Endothelial cell of umbilical vein (primary cell): ENCODE data around the gene TYW3. TPM values are rescaled to one million over a fixed set of nuclear protein-coding genes. Genes with fewer than 3 reads are reported as not detected.

Experiments
- BruUV-seq: library from RNA; stranded (reverse); fragments of 400-500 nt; replicated peaks from 2 replicates; lab custom pipeline; 2021; lab: Mats Ljungman, UMichigan
- CTCF ChIA-PET: fragments of 300-600, 350-600 bp; sonication (Branson Sonifier 250); formaldehyde crosslinking; loops from one replicate; lab custom pipeline; 2021; ENCODE audit warnings: antibody characterized with exemption, inconsistent platforms; lab: Charles Lee
- POLR2A ChIA-PET: fragments of 300-600, 350-600 bp; sonication (Branson Sonifier 250); formaldehyde crosslinking; loops from one replicate; lab custom pipeline; 2021; ENCODE audit warnings: antibody characterized with exemption, inconsistent platforms; lab: Charles Lee
- DNase-seq: peaks from one replicate; pipeline ENCODE4 v3.0.0-alpha.2; 2011; ENCODE audit warnings: low read depth, low spot score
- FAIRE-seq: peaks from 2 replicates; lab custom pipeline; 2011; peaks lifted over from hg19 to GRCh38; lab: Jason Lieb, UNC
- H2AFZ ChIP-seq: 2 replicates; pipeline ENCODE4 v1.6.0; 2012; ENCODE audit warnings: low read depth, low read length, control low read depth, inconsistent platforms
- H3K27ac ChIP-seq: 2 replicates; pipeline ENCODE4 v1.5.1; 2011; ENCODE audit warnings: low read depth, mild to moderate bottlenecking, control low read depth, low read length, moderate library complexity; ENCODE audit not compliant: insufficient read depth
- H3K27me3 ChIP-seq, 2 experiments: 2 replicates each; pipeline versions ENCODE4 v1.6.0 to v1.6.1; 2011; ENCODE audit warnings: low read length in 2 of 2, mixed read lengths in 1 of 2; ENCODE audit not compliant: control insufficient read depth in 2 of 2, insufficient read depth in 2 of 2
- H3K36me3 ChIP-seq, 2 experiments: 2 replicates in 1 of 2; 3 replicates in 1 of 2; pipeline ENCODE4 v1.5.1; 2011; ENCODE audit warnings: low read length in 2 of 2, mild to moderate bottlenecking in 1 of 2, moderate library complexity in 1 of 2; ENCODE audit not compliant: control insufficient read depth in 2 of 2, insufficient read depth in 2 of 2; ENCODE audit errors: extremely low read depth in 1 of 2
- H3K4me1 ChIP-seq: 3 replicates; pipeline ENCODE4 v1.5.1; 2011; ENCODE audit warnings: mild to moderate bottlenecking, low read length; ENCODE audit not compliant: control insufficient read depth, insufficient read depth; ENCODE audit errors: extremely low read depth
- H3K4me2 ChIP-seq: 2 replicates; pipeline ENCODE4 v1.6.1; 2011; ENCODE audit warnings: low read length, control low read depth, mixed read lengths; ENCODE audit not compliant: insufficient read depth
- H3K4me3 ChIP-seq, 3 experiments: fragments of 200-600 bp in 1 of 3; sonication (generic), shearing (Covaris generic) in 1 of 3; replicated peaks in 1 of 3; 2 replicates each; pipeline ENCODE4 v1.5.1; 2011 to 2016; ENCODE audit warnings: control low read depth in 3 of 3, low read length in 3 of 3, mild to moderate bottlenecking in 2 of 3, inconsistent platforms in 1 of 3, low read depth in 1 of 3, moderate library complexity in 1 of 3; ENCODE audit not compliant: insufficient read depth in 1 of 3
- H3K79me2 ChIP-seq: 2 replicates; pipeline ENCODE4 v1.6.0; 2012; ENCODE audit warnings: low read length, inconsistent platforms; ENCODE audit not compliant: control insufficient read depth, insufficient read depth
- H3K9ac ChIP-seq: replicated peaks from 2 replicates; pipeline ENCODE3; 2011; ENCODE audit warnings: low read length, control low read depth; ENCODE audit not compliant: insufficient read depth; ENCODE audit errors: extremely low read depth
- H3K9me1 ChIP-seq: replicated peaks from 3 replicates; pipeline ENCODE4 v1.6.0; 2011; ENCODE audit warnings: mild to moderate bottlenecking, low read length; ENCODE audit not compliant: control insufficient read depth, insufficient read depth; ENCODE audit errors: extremely low read depth
- H3K9me3 ChIP-seq: replicated peaks from 2 replicates; pipeline ENCODE4 v1.5.1; 2012; ENCODE audit warnings: low read length, inconsistent platforms; ENCODE audit not compliant: control insufficient read depth, insufficient read depth
- H4K20me1 ChIP-seq: replicated peaks from 2 replicates; pipeline ENCODE3; 2011; ENCODE audit warnings: mild to moderate bottlenecking, low read length; ENCODE audit not compliant: control insufficient read depth, insufficient read depth; ENCODE audit errors: extremely low read depth
- EZH2 ChIP-seq: IDR thresholded peaks from 2 replicates; pipeline ENCODE4 v1.6.1; 2012; ENCODE audit warnings: borderline replicate concordance, low read depth, mild to moderate bottlenecking, moderate library complexity, low read length, inconsistent platforms; ENCODE audit not compliant: severe bottlenecking
- FOS ChIP-seq: IDR thresholded peaks from 2 replicates; pipeline ENCODE4 v1.6.1; 2011; ENCODE audit warnings: mild to moderate bottlenecking, low read length, moderate library complexity, borderline replicate concordance; ENCODE audit not compliant: insufficient read depth
- GATA2 ChIP-seq: IDR thresholded peaks from 2 replicates; pipeline ENCODE4 v1.7.0; 2011; ENCODE audit warnings: low read depth, mild to moderate bottlenecking, moderate library complexity, mixed read lengths, low read length; ENCODE audit not compliant: insufficient read length, insufficient read depth
- JUN ChIP-seq: IDR thresholded peaks from 2 replicates; pipeline ENCODE4 v1.6.1; 2011; ENCODE audit warnings: borderline replicate concordance, low read depth; ENCODE audit not compliant: insufficient read length, insufficient read depth
- MYC ChIP-seq: IDR thresholded peaks from one replicate; pipeline ENCODE4 v1.6.1; 2011; ENCODE audit warnings: mild to moderate bottlenecking, low read depth, low read length
- POLR2A ChIP-seq: IDR thresholded peaks from 2 replicates; pipeline ENCODE4 v1.6.1; 2012; ENCODE audit warnings: low read depth, mild to moderate bottlenecking, control low read depth, low read length
- POLR2AphosphoS5 ChIP-seq: IDR thresholded peaks from 2 replicates; pipeline ENCODE4 v1.6.1; 2012; ENCODE audit warnings: low read depth, mild to moderate bottlenecking, control low read depth, low read length, moderate library complexity; ENCODE audit not compliant: insufficient read depth
- dilution Hi-C: fragments of 300-500 bp; cut with MboI; formaldehyde crosslinking; loops from one replicate; pipeline ENCODE4 v1.15.0; 2019; ENCODE audit warnings: low sequenced_read_pairs; ENCODE audit not compliant: extremely low pct_ligation_motif_present
- intact Hi-C: fragments of 100-400 bp; cut with micrococcal nuclease; formaldehyde crosslinking; loops from one replicate; pipeline ENCODE4 v1.10.0; 2022
- polyA plus RNA-seq, 4 experiments: library from polyadenylated mRNA; depleted of rRNA in 3 of 4; stranded (reverse) in 3 of 4; unstranded in 1 of 4; fragments of >200 nt; gene quantifications; 2 replicates each; pipeline versions ENCODE4 v1.2.1 to v1.2.3, GENCODE V29; 2011 to 2012; ENCODE audit warnings: missing spikeins in 1 of 4
- total RNA-seq: library from RNA; stranded (reverse); gene quantifications from 2 replicates; pipeline ENCODE4 v1.2.3, GENCODE V29; 2021
- TF ChIP-seq, protein P1 (sequence below): IDR thresholded peaks from 2 replicates; pipeline ENCODE4 v1.6.1; 2011; ENCODE audit not compliant: insufficient read depth, insufficient read length
- TF ChIP-seq, protein P2 (sequence below), 2 donors: IDR thresholded peaks; 1 replicate in 1 of 2; 2 replicates in 1 of 2; pipeline ENCODE4 v1.5.1; 2011; ENCODE audit warnings: low read length in 2 of 2, mild to moderate bottlenecking in 2 of 2, moderate library complexity in 2 of 2, control low read depth in 1 of 2, inconsistent platforms in 1 of 2, low read depth in 1 of 2; ENCODE audit not compliant: insufficient read depth in 1 of 2; ENCODE audit errors: extremely low read depth in 1 of 2

The TYW3 gene
- total and polyA plus RNA-seq, 2 donors (not counting 3 experiments of a cell fraction or from before 2014, with no cell fraction given) = 8.5 to 22.8 TPM

DNA sequence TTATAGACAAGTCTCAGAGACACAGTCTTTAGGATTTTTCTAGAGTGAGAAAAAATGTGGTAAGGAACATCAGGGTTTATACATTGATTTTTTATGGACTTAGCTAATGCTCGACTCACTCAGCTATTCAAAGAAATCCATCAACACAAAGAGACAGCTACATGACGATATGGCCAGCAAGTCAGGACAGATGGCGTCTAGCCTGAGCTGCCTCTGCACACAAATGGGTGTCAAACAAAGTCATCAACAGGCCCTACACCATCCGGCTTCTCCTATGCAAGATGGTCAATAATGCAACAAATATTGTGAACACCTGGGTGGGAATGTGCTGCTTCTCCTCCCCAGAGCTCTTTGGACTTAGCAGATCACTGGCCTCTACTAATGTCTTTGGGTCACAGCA, 46.0 kb upstream of the TYW3 start:
- H4K20me1 ChIP-seq = no peaks in the 10 kb centered on the region
- H3K9me3 ChIP-seq = no peaks in the 10 kb centered on the region
- H3K9ac ChIP-seq = no peak overlapping the region
- no peak overlapping the region for H3K4me3 ChIP-seq
- H3K27ac ChIP-seq = no peak overlapping the region
- TF ChIP-seq MYC (no peak), JUN (no peak), POLR2A (no peak), EZH2 (no peak), FOS (no peak), GATA2 (no peak), POLR2AphosphoS5 (no peak)
- TF ChIP-seq, protein P1, sequence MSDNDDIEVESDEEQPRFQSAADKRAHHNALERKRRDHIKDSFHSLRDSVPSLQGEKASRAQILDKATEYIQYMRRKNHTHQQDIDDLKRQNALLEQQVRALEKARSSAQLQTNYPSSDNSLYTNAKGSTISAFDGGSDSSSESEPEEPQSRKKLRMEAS = no peak
- TF ChIP-seq, protein P2, sequence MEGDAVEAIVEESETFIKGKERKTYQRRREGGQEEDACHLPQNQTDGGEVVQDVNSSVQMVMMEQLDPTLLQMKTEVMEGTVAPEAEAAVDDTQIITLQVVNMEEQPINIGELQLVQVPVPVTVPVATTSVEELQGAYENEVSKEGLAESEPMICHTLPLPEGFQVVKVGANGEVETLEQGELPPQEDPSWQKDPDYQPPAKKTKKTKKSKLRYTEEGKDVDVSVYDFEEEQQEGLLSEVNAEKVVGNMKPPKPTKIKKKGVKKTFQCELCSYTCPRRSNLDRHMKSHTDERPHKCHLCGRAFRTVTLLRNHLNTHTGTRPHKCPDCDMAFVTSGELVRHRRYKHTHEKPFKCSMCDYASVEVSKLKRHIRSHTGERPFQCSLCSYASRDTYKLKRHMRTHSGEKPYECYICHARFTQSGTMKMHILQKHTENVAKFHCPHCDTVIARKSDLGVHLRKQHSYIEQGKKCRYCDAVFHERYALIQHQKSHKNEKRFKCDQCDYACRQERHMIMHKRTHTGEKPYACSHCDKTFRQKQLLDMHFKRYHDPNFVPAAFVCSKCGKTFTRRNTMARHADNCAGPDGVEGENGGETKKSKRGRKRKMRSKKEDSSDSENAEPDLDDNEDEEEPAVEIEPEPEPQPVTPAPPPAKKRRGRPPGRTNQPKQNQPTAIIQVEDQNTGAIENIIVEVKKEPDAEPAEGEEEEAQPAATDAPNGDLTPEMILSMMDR (IDR thresholded peaks at IDR 0.05; ENCODE audit: extremely low read depth in 1 of 2, insufficient read depth in 1 of 2, low read depth in 1 of 2, low read length in 2 of 2) = no peak
- H2AFZ ChIP-seq = no peak overlapping the region
- no TSS peak for BruUV-seq
- POLR2A ChIA-PET = no interaction called here
- intact Hi-C loops (loop anchor here (10.0 kb wide), 1 partner anchor 1012 kb away; no protein-coding TSS in a partner anchor), dilution Hi-C loops (no loop called here)
- no peak for DNase-seq
- H3K27me3 ChIP-seq = peaks cover 2 to 5% of the 10 kb centered on the region in 2 experiments
- CTCF ChIA-PET = interaction anchor here (1.0 kb wide), 1 partner anchor 80 kb away, joined by 3 read pairs; no protein-coding TSS in a partner anchor
- FAIRE-seq = no peak
- H3K4me1 ChIP-seq = no peaks in the 10 kb centered on the region
- no peaks in the 10 kb centered on the region for H3K36me3 ChIP-seq
- H3K4me2 ChIP-seq = no peak overlapping the region
- no peaks in the 10 kb centered on the region for H3K9me1 ChIP-seq
- H3K79me2 ChIP-seq = no peaks in the 10 kb centered on the region
